AG08395 (cell line): ENCODE data around the gene CFDP1.

Experiments
- DNase-seq: peaks from one replicate; pipeline ENCODE4 v3.0.0; 2012; ENCODE audit warnings: mixed read lengths, low spot score

The CFDP1 gene

DNA sequence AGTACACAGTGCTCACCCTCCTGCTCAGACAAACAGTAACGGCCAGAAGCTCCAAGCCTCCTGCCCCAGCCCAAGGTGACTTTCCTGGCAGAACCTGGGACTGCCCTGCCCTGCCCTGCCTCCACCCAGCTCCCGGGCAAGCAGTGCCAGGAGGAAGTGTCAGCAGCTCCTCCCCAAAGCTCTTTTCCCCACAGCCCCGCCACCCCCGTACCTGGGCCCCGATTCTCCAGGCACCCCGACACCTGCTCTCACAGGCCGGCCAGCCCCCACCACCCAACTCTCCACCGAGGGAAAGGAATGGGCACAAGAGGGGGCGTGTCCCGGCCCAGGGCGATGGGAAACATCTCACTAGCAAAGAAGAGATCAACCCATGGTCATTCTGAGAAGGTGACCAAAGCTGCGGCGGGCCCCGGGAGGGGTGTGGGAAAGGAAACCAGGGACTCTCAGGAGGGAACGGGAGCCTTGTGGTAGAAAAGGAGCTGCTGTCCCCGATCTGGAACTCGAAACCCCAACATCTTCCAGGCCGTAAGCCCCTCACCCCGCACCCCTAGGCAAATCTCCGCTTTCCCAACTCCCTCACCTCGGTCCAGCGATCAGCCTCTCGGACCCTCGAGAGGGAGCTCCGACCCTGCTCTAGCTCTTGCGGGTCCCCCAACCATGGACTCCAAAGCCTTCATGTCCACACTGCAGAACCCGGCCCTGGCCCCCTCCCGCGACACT, 183.1 kb downstream of the CFDP1 start:
- DNase-seq: peak; percentile 42

- DNase-seq: no peak
Measured at GRCh38 chr16:75249441-75249840, 183.9 kb downstream of the CFDP1 start.

- no peak for DNase-seq
Measured at GRCh38 chr16:75248536-75249380, 184.5 kb downstream of the CFDP1 start.

- DNase-seq: no peak
Measured at GRCh38 chr16:75248142-75248535, 185.2 kb downstream of the CFDP1 start.

GRCh38 chr16:75247249-75247648, 186.1 kb downstream of the CFDP1 start:
- DNase-seq: no peak

GRCh38 chr16:75246504-75247205, 186.6 kb downstream of the CFDP1 start:
- no peak for DNase-seq

DNA sequence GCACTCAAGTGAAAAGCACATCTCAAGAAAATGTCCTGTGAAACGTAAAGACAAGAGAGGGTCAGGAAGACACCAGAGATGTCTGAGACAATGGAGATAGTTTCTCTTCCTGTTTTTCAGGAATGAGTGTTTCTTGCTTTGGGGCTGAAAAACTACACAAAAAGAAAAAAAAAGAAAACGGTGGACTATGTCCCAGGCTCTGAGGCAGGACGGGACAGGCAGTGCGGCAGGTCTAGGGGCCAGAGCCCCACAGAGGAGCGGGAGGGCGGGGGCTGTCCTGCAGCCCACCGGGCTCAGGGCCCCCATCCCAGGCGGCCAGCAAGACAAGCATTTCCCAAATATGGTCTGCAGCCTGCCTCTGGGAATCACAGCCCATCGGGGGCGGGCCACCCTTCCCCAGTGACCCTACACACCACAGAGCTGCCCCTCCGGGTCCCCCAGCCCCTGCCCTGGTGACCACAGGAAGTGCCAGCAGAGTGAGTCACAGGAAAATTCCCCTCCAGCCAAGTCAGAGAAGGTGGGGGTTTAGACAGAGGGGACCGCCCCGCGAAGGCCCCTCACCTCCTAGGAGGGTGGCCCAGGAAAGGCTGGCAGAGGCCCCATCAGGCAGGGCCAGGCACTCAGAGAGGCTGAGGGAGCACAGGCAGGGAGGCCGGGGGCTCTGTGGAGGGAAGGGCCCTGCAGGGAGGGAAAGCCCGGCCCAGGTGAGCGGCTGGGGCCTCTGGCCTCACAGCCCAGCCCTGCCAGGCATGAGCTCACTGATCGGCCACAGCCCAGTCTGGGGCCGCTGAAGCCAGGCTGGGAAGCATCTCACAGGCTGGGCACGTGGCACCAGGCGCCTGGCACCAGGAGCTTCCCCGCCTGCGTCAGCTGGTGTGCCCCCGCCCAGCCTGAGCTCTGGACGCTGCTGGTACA, 188.2 kb downstream of the CFDP1 start:
- DNase-seq: peak; percentile 90

- peak; percentile 60 for DNase-seq
Measured at GRCh38 chr16:75244225-75244809, 189.0 kb downstream of the CFDP1 start.
